Measurements from ENCODE around the gene ANAPC2.

DNA sequence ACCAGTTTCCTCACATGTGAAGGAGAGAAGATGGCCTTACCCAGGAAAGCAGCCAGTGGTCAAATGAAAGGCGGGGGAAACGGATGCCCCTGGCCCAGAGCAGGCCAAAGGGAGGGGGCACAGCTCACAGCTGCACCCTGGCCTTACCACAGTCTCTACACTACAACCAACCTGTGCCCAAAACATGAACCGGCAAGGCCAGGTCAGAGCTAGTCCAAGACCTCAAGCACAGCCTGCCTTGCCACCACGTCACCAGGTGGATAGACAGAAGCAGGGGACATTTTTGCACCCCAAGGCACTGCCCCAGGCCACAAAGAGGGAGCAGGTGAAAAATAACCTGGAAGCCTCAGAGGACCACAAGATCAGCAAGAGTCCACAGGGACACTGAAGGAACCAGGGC lies 44.9 kb downstream of the ANAPC2 start:
- no peak for TF ChIP-seq EZH2 (IDR thresholded peaks at IDR 0.05; ENCODE audit: insufficient read depth, low read length)
- TF ChIP-seq, protein P1, sequence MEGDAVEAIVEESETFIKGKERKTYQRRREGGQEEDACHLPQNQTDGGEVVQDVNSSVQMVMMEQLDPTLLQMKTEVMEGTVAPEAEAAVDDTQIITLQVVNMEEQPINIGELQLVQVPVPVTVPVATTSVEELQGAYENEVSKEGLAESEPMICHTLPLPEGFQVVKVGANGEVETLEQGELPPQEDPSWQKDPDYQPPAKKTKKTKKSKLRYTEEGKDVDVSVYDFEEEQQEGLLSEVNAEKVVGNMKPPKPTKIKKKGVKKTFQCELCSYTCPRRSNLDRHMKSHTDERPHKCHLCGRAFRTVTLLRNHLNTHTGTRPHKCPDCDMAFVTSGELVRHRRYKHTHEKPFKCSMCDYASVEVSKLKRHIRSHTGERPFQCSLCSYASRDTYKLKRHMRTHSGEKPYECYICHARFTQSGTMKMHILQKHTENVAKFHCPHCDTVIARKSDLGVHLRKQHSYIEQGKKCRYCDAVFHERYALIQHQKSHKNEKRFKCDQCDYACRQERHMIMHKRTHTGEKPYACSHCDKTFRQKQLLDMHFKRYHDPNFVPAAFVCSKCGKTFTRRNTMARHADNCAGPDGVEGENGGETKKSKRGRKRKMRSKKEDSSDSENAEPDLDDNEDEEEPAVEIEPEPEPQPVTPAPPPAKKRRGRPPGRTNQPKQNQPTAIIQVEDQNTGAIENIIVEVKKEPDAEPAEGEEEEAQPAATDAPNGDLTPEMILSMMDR (IDR thresholded peaks at IDR 0.05; ENCODE audit: insufficient read depth, low read depth, low read length), result no peak

All from astrocyte (in vitro differentiated cells and primary cell).